Measurements from ENCODE around the gene KCNJ12. TPM values are rescaled to one million over a fixed set of nuclear protein-coding genes. Genes with fewer than 3 reads are reported as not detected.
"Not testable (repeated sequence)": the region's sequence is repeated elsewhere in the genome, so short reads cannot be mapped to it uniquely, and the experiment has no call there.

Gene KCNJ12
- total RNA-seq, 1 experiment from 2014 or later = not detected

DNA sequence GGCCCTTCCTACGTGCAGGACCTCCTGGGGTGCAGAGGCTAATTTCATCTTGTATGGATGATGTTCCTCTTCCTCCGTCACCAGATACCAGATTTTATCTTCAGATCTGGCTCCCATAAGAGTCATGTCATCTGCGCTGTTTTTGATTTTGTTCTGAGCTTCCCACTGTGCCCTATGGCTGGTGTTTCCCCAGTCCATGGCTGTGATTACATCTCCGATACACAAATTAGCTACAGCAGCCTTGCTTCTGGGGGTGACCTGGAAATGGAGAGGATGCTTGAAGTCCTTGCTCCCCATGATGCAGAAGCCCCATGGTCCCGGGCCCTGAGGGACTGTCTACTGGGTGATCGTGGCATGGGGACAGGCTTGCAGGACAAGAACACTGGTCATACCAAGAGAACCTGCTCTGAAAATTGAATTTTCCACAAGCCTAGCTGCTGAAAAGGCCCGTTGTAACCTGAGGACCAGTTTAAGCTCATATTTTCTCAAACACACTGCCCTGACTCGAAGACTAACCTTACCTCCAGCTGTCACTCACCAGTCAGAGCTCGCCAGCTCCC is 69.0 kb downstream of the KCNJ12 start:
- intact Hi-C loops (cut with micrococcal nuclease) = no loop called here

DNA sequence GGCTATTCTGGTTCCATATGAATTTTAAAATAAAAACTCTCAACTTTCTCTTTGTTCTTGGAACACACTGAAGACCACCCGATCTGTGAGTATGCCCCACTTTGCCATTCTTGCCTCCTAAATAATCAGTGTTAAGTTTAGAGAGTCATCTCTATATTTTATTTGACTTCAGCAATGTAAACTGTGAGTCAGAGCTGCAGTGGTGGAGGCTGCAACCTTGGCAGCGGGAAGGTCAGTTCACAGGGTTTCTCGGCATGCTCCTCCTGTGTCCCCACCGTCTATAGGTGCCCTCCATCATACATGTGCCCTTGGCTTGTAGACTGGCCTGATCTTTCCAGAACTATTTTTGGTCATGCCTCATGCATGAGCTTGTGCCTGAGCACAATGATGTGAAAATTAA is 71.4 kb downstream of the KCNJ12 start:
- CTCF ChIA-PET = interaction anchor here (0.6 to 2.6 kb wide), 5 partner anchors 9 to 1193 kb away, joined by 3 to 10 read pairs (median 4); no protein-coding TSS in a partner anchor
- H3K27me3 Mint-ChIP-seq (ENCODE audit: insufficient read depth, unreplicated experiment); H3K4me1 Mint-ChIP-seq (ENCODE audit: insufficient read depth, unreplicated experiment); H3K27ac Mint-ChIP-seq (ENCODE audit: low read depth, unreplicated experiment); intact Hi-C loops (cut with micrococcal nuclease); H3K4me3 Mint-ChIP-seq (ENCODE audit: unreplicated experiment); POLR2A ChIA-PET; BruUV-seq (replicated peaks); H3K9me3 Mint-ChIP-seq (ENCODE audit: unreplicated experiment); H3K36me3 Mint-ChIP-seq (ENCODE audit: insufficient read depth, unreplicated experiment); DNase-seq (ENCODE audit: unreplicated experiment): not testable (repeated sequence)

More for the DNA sequence above, 69.0 kb downstream of the KCNJ12 start:
- TF ChIP-seq, protein P1, sequence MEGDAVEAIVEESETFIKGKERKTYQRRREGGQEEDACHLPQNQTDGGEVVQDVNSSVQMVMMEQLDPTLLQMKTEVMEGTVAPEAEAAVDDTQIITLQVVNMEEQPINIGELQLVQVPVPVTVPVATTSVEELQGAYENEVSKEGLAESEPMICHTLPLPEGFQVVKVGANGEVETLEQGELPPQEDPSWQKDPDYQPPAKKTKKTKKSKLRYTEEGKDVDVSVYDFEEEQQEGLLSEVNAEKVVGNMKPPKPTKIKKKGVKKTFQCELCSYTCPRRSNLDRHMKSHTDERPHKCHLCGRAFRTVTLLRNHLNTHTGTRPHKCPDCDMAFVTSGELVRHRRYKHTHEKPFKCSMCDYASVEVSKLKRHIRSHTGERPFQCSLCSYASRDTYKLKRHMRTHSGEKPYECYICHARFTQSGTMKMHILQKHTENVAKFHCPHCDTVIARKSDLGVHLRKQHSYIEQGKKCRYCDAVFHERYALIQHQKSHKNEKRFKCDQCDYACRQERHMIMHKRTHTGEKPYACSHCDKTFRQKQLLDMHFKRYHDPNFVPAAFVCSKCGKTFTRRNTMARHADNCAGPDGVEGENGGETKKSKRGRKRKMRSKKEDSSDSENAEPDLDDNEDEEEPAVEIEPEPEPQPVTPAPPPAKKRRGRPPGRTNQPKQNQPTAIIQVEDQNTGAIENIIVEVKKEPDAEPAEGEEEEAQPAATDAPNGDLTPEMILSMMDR (IDR thresholded peaks at IDR 0.05; ENCODE audit: unreplicated experiment) = no peak
- Mint-ChIP-seq H3K4me1 (ENCODE audit: insufficient read depth, unreplicated experiment) (no peaks in the 10 kb centered on the region), H3K4me3 (ENCODE audit: unreplicated experiment) (no peak overlapping the region), H3K27me3 (ENCODE audit: insufficient read depth, unreplicated experiment) (no peaks in the 10 kb centered on the region), H3K9me3 (ENCODE audit: unreplicated experiment) (no peaks in the 10 kb centered on the region), H3K36me3 (ENCODE audit: insufficient read depth, unreplicated experiment) (peaks cover 6% of the 10 kb centered on the region), H3K27ac (ENCODE audit: low read depth, unreplicated experiment) (no peak overlapping the region)
- CTCF ChIA-PET = no interaction called here
- DNase-seq (ENCODE audit: unreplicated experiment) = no peak
- BruUV-seq (replicated peaks) = no TSS peak
- POLR2A ChIA-PET = no interaction called here

DNA sequence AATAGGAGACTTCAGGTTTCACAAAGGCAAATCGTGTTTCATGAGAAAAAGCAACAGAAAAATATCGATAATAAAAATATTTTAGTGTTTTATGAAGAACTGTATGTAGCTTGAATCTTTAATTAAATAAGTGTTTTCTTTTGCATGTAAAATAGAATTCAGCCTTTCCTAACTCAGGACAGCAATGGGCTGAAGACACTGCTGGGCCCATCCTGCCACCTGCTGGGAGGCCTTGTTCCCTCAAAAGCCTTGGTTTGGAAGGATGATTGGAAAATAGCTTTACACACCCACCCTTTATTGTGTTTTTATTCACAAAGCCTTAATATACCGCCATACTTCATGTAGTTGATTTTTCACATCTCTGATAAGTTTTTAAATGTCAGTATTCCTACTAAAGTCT is 73.7 kb downstream of the KCNJ12 start:
- DNase-seq (ENCODE audit: unreplicated experiment); BruUV-seq (replicated peaks); H3K4me3 Mint-ChIP-seq (ENCODE audit: unreplicated experiment); H3K27me3 Mint-ChIP-seq (ENCODE audit: insufficient read depth, unreplicated experiment); H3K27ac Mint-ChIP-seq (ENCODE audit: low read depth, unreplicated experiment); H3K36me3 Mint-ChIP-seq (ENCODE audit: insufficient read depth, unreplicated experiment); H3K4me1 Mint-ChIP-seq (ENCODE audit: insufficient read depth, unreplicated experiment); H3K9me3 Mint-ChIP-seq (ENCODE audit: unreplicated experiment): not testable (repeated sequence)
- TF ChIP-seq, protein P1 (IDR thresholded peaks at IDR 0.05; ENCODE audit: unreplicated experiment) = peak; percentile 47
- intact Hi-C loops (cut with micrococcal nuclease) = loop anchor here (2.0 kb wide), 1 partner anchor 169 kb away; no protein-coding TSS in a partner anchor
- CTCF ChIA-PET = interaction anchor here (1.0 to 1.2 kb wide), 2 partner anchors 62 to 170 kb away, joined by 4 to 9 read pairs; no protein-coding TSS in a partner anchor
- POLR2A ChIA-PET = interaction anchor here (0.7 kb wide), 1 partner anchor 170 kb away, joined by 3 read pairs; no protein-coding TSS in a partner anchor

DNA sequence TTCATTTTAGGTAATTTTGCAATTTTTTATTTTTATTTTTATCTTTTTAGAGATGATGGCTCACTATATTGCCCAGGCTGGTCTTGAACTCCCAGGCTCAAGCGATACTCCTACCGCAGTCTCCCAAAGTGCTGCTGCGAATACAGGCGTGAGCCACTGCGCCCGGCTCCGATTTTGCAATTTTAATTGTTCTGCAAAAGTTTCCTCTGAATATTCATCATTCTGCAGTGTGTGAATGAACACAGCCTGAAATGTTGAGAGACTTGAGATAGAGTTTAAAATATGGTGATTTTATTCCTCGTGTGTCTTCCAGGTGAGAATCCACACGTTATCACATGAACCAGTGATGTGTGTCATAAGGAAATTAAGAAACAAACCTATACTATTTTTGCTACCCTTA is 75.8 kb downstream of the KCNJ12 start:
- Mint-ChIP-seq H3K27ac (ENCODE audit: low read depth, unreplicated experiment) (no peak overlapping the region), H3K36me3 (ENCODE audit: insufficient read depth, unreplicated experiment) (peaks cover 6% of the 10 kb centered on the region), H3K9me3 (ENCODE audit: unreplicated experiment) (no peaks in the 10 kb centered on the region), H3K27me3 (ENCODE audit: insufficient read depth, unreplicated experiment) (no peaks in the 10 kb centered on the region), H3K4me1 (ENCODE audit: insufficient read depth, unreplicated experiment) (peaks cover 2% of the 10 kb centered on the region), H3K4me3 (ENCODE audit: unreplicated experiment) (no peak overlapping the region)
- intact Hi-C loops (cut with micrococcal nuclease) = no loop called here
- no peak for DNase-seq (ENCODE audit: unreplicated experiment)
- TF ChIP-seq, protein P1 (IDR thresholded peaks at IDR 0.05; ENCODE audit: unreplicated experiment) = no peak
- ChIA-PET CTCF (no interaction called here), POLR2A (no interaction called here)
- no TSS peak for BruUV-seq (replicated peaks)

Measured in MCF 10A (cell line).